ENCODE results near the gene TALDO1. TPM values are rescaled to one million over a fixed set of nuclear protein-coding genes. Genes with fewer than 3 reads are reported as not detected.

TALDO1 gene
- total and polyA plus RNA-seq, 2 of the 8 experiments (the other 6 are each of a cell fraction or from before 2014, with no cell fraction given) = 265 to 308 TPM

- CTCF ChIA-PET (ENCODE audit: partially characterized antibody) = interaction anchor here (1.0 kb wide), 1 partner anchor 9 kb away, joined by 3 read pairs; no protein-coding TSS in a partner anchor
- H3K4me3 ChIP-seq (ENCODE audit: extremely low read depth in 1 of 4, insufficient read depth in 2 of 4, low read depth in 3 of 4, low read length in 4 of 4) = no peak overlapping the region
Observed at GRCh38 chr11:788009-788640, 40.9 kb downstream of the TALDO1 start.

More at GRCh38 chr11:788009-788640, 40.9 kb downstream of the TALDO1 start:
- peaks cover 0 to 9% (median 0%) of the 10 kb centered on the region in 4 experiments; a peak in 2 of 8 replicates for H3K36me3 ChIP-seq (ENCODE audit: control insufficient read depth in 2 of 4, insufficient read depth in 4 of 4, low read length in 3 of 4)
- H4K5ac ChIP-seq (ENCODE audit: insufficient read length, low read depth, low read length) = no peak overlapping the region
- no peak overlapping the region for H3K27ac ChIP-seq (ENCODE audit: low read depth, low read length)
- no peak overlapping the region for H2BK5ac ChIP-seq (ENCODE audit: low read depth, low read length)
- no peaks in the 10 kb centered on the region; the same call in 1 of the 2 replicates for H3K23me2 ChIP-seq (ENCODE audit: low read depth, low read length)
- no peak overlapping the region for H2BK15ac ChIP-seq (ENCODE audit: low read length)
- H3K18ac ChIP-seq (ENCODE audit: extremely low read depth, low read length) = no peak overlapping the region
- FAIRE-seq = no peak
- POLR2A ChIA-PET (ENCODE audit: partially characterized antibody) = interaction anchor here (0.6 to 53.0 kb wide), 6 partner anchors 8 to 235 kb away, joined by 3 to 1917 read pairs (median 6); partner anchors contain the start of genes CD151, CRACR2B, PNPLA2 and POLR2L
- peaks cover 2 to 10% of the 10 kb centered on the region in 2 experiments for H4K20me1 ChIP-seq (replicated peaks in 1 of 2; ENCODE audit: control insufficient read depth in 1 of 2, insufficient read depth in 2 of 2, low read length in 2 of 2)
- H4K91ac ChIP-seq (replicated peaks; ENCODE audit: insufficient read length, low read length) = no peak overlapping the region
- no peaks in the 10 kb centered on the region for H3K79me2 ChIP-seq (ENCODE audit: control insufficient read depth in 1 of 2, insufficient read depth in 2 of 2, low read length in 2 of 2)
- TF ChIP-seq BACH1 (IDR thresholded peaks at IDR 0.05; ENCODE audit: low read length) (no peak), NANOG (IDR thresholded peaks at IDR 0.05; ENCODE audit: insufficient read depth, low read depth, low read length, poor library complexity, severe bottlenecking) (no peak)
- H2BK12ac ChIP-seq (ENCODE audit: low read depth, low read length) = no peak overlapping the region
- no peak overlapping the region for H3K4ac ChIP-seq (replicated peaks; ENCODE audit: insufficient read length, low read depth, low read length)
- 86% methylated on average over 18 of the region's 28 CpGs; no CpG with 5 or more reads in 1 of the 2 experiments for WGBS, 2 experiments (ENCODE audit: extremely low coverage in 1 of 2, insufficient coverage in 1 of 2, insufficient read length in 1 of 2, insufficient replicate concordance in 2 of 2, low coverage in 1 of 2, low lambda C conversion rate in 2 of 2, missing lambda C conversion rate in 1 of 2)
- no peak overlapping the region for H3K9ac ChIP-seq (replicated peaks in 1 of 4; ENCODE audit: extremely low read depth in 1 of 4, low read depth in 3 of 4, low read length in 3 of 4)
- peaks cover 0 to 22% (median 13%) of the 10 kb centered on the region in 4 experiments; a peak in 6 of 7 replicates for H3K4me1 ChIP-seq (replicated peaks in 1 of 4; ENCODE audit: control insufficient read depth in 3 of 4, insufficient read depth in 4 of 4, low read length in 3 of 4)
- H2BK20ac ChIP-seq (ENCODE audit: low read length) = no peak overlapping the region
- H3K79me1 ChIP-seq (ENCODE audit: low read depth, low read length) = peaks cover 3% of the 10 kb centered on the region; the same call in 1 of the 2 replicates
- H3K9me3 ChIP-seq (ENCODE audit: insufficient read depth in 2 of 2, low read depth in 1 of 2, low read length in 1 of 2) = no peaks in the 10 kb centered on the region
- no peak overlapping the region for H3K56ac ChIP-seq (replicated peaks; ENCODE audit: insufficient read length, low read depth, low read length)
- no peak overlapping the region for H3K14ac ChIP-seq (ENCODE audit: insufficient read length)
- H2AFZ ChIP-seq (ENCODE audit: low read length) = no peak overlapping the region
- no peaks in the 10 kb centered on the region for H3K27me3 ChIP-seq (replicated peaks in 1 of 4; ENCODE audit: control insufficient read depth in 3 of 4, extremely low read depth in 1 of 4, insufficient read depth in 3 of 4, low read length in 3 of 4)
- H3K23ac ChIP-seq (ENCODE audit: insufficient read length) = no peak overlapping the region
- H4K8ac ChIP-seq (ENCODE audit: extremely low read depth, insufficient read depth, low read length) = no peak overlapping the region
- no peak for DNase-seq (ENCODE audit: low read depth in 1 of 2, low spot score in 2 of 2)
- H2AK5ac ChIP-seq (ENCODE audit: low read depth, low read length) = no peak overlapping the region
- no peak overlapping the region for H2BK120ac ChIP-seq (replicated peaks; ENCODE audit: low read depth, low read length)
- no peak overlapping the region for H3K4me2 ChIP-seq (ENCODE audit: insufficient read depth in 1 of 2, low read depth in 2 of 2, low read length in 2 of 2)

All from H1 (cell line).